Vagina (tissue), 2 donors: ENCODE measurements around the gene TRAPPC3L. TPM values are rescaled to one million over a fixed set of nuclear protein-coding genes. Genes with fewer than 3 reads are reported as not detected.

Source experiments
- DNase-seq, 2 donors: peaks; one replicate each; pipeline ENCODE4 v3.0.0-alpha.2; 2017; ENCODE audit errors: extremely low spot score in 2 of 2
- H3K27ac ChIP-seq: fragments of 200-600 bp; sonication (generic); one replicate; pipeline ENCODE4 v1.5.1; 2019
- H3K27me3 ChIP-seq: fragments of 200-600 bp; sonication (generic); one replicate; pipeline ENCODE4 v1.5.1; 2019
- H3K36me3 ChIP-seq, 2 donors: fragments of 200-600 bp; sonication (generic); one replicate each; pipeline ENCODE4 v1.5.1; 2017 to 2019
- H3K4me1 ChIP-seq: fragments of 200-600 bp; sonication (generic); one replicate; pipeline ENCODE4 v1.5.1; 2019
- H3K4me3 ChIP-seq, 2 donors: fragments of 200-600 bp; sonication (generic); 1 replicate in 1 of 2; 2 replicates in 1 of 2; pipeline ENCODE4 v1.5.1; 2016 to 2019
- H3K9me3 ChIP-seq: fragments of 200-600 bp; sonication (generic); one replicate; pipeline ENCODE4 v1.5.1; 2019
- CTCF ChIP-seq, 3 experiments: fragments of 450-650 bp in 2 of 3; fragments of 200-600 bp in 1 of 3; sonication (generic) in 1 of 3; IDR thresholded peaks; one replicate each; pipeline ENCODE4 v1.5.1; 2017 to 2019; ENCODE audit warnings: antibody characterized with exemption in 3 of 3, mild to moderate bottlenecking in 2 of 3, moderate library complexity in 2 of 3
- POLR2A ChIP-seq, 2 donors: fragments of 450-650 bp; IDR thresholded peaks; one replicate each; pipeline ENCODE4 v1.6.1; 2017; ENCODE audit warnings: antibody characterized with exemption in 2 of 2, mild to moderate bottlenecking in 2 of 2, moderate library complexity in 2 of 2
- POLR2AphosphoS5 ChIP-seq, 2 donors: sonication (generic); formaldehyde crosslinking; IDR thresholded peaks; one replicate each; pipeline ENCODE4 v1.9.0; 2017; ENCODE audit warnings: antibody characterized with exemption in 2 of 2, mild to moderate bottlenecking in 2 of 2, low read depth in 1 of 2; ENCODE audit not compliant: insufficient read depth in 1 of 2
- intact Hi-C: fragments of 100-400 bp; cut with DNase I; formaldehyde crosslinking; loops from one replicate; pipeline ENCODE4 v1.15.1; 2023
- total RNA-seq: library from RNA; depleted of rRNA; stranded (reverse); fragments of >200 nt; gene quantifications from one replicate; pipeline ENCODE4 v1.2.3, GENCODE V29; 2016

Gene TRAPPC3L
- total RNA-seq, 1 donor from 2014 or later, result not detected

DNA sequence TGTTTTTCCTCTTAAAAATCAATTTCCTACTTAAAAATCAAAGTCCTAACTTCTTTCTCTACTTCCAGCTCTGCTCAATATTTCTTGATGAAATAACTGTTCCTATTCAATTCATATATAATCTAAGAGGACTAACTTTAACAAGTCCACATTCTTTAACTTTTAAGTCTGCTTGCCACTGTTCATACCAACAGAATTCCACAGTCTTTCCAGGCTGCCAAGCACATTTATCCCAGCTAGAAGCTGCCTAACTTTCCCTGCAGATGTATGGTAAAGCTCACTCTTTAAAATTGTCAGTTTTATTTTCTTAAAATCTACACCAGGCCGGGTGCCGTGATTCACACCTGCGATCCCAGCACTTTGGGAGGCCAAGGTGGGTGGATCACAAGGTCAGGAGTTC is 72.8 kb downstream of the TRAPPC3L start:
- no peaks in the 10 kb centered on the region for H3K36me3 ChIP-seq
- no peak overlapping the region for H3K27ac ChIP-seq
- H3K4me3 ChIP-seq, result no peak overlapping the region
- H3K9me3 ChIP-seq, result no peaks in the 10 kb centered on the region
- intact Hi-C loops, result no loop called here
- no peaks in the 10 kb centered on the region for H3K27me3 ChIP-seq
- H3K4me1 ChIP-seq, result no peaks in the 10 kb centered on the region
- no peak for DNase-seq
- no peak for TF ChIP-seq CTCF (IDR thresholded peaks at IDR 0.05)
- TF ChIP-seq POLR2AphosphoS5 (IDR thresholded peaks at IDR 0.05; ENCODE audit: insufficient read depth in 1 of 2, low read depth in 1 of 2), result no peak
- no peak for TF ChIP-seq POLR2A (IDR thresholded peaks at IDR 0.05)

DNA sequence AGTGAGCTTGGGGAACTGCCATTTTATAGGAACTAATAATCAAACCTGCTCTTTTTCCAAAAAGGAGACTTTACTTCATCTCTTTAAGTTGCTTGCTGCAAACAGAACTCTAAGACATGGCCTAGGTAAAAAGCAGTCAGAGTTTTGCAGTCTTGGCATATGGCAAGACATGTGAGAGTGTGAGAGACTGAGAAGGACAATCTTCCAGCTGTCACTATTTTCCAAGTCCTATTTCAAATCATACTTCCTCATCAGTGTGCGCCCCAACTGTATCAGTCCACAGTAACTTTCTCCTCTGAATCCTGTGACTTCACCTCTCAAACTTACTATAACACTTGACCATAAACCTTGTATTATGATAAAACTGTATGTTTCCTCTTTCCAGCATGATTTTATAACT is 74.0 kb downstream of the TRAPPC3L start:
- H3K9me3 ChIP-seq, result no peaks in the 10 kb centered on the region
- H3K27me3 ChIP-seq, result no peaks in the 10 kb centered on the region
- TF ChIP-seq POLR2A (IDR thresholded peaks at IDR 0.05), result no peak
- no peak for TF ChIP-seq POLR2AphosphoS5 (IDR thresholded peaks at IDR 0.05; ENCODE audit: insufficient read depth in 1 of 2, low read depth in 1 of 2)
- TF ChIP-seq CTCF (IDR thresholded peaks at IDR 0.05), result no peak
- no peaks in the 10 kb centered on the region for H3K4me1 ChIP-seq
- no peak for DNase-seq
- intact Hi-C loops, result no loop called here
- no peak overlapping the region for H3K4me3 ChIP-seq
- no peaks in the 10 kb centered on the region for H3K36me3 ChIP-seq
- no peak overlapping the region for H3K27ac ChIP-seq

DNA sequence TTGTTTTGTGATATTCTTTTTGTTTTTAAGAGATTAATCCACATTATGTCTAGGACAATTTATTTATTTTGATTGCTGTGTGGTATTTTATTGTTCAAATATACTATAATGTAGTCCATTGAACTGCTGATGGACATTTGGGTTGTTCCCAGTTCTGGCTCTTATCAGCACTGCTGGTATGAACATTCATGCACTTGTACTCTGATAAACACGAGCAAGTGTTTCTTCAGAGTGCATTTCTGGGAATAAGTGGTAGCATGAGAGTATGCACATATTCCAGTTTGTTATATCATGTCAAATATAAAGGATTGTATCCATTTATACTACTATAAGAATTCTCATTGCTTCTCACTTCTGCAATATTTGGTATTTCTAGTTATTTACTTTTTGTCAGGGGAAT is 77.2 kb downstream of the TRAPPC3L start:
- Histone ChIP-seq H3K4me1 (no peaks in the 10 kb centered on the region), H3K9me3 (no peaks in the 10 kb centered on the region), H3K4me3 (no peak overlapping the region), H3K27me3 (no peaks in the 10 kb centered on the region), H3K36me3 (no peaks in the 10 kb centered on the region), H3K27ac (no peak overlapping the region)
- intact Hi-C loops, result no loop called here
- no peak for TF ChIP-seq CTCF (IDR thresholded peaks at IDR 0.05)
- TF ChIP-seq POLR2AphosphoS5 (IDR thresholded peaks at IDR 0.05; ENCODE audit: insufficient read depth in 1 of 2, low read depth in 1 of 2), result no peak
- no peak for TF ChIP-seq POLR2A (IDR thresholded peaks at IDR 0.05)
- DNase-seq, result no peak

- no peaks in the 10 kb centered on the region for H3K27me3 ChIP-seq
- H3K4me1 ChIP-seq, result no peaks in the 10 kb centered on the region
- no peak overlapping the region for H3K4me3 ChIP-seq
- no peaks in the 10 kb centered on the region for H3K36me3 ChIP-seq
- intact Hi-C loops, result no loop called here
- H3K9me3 ChIP-seq, result no peaks in the 10 kb centered on the region
- DNase-seq, result no peak
- no peak overlapping the region for H3K27ac ChIP-seq
- TF ChIP-seq POLR2A (IDR thresholded peaks at IDR 0.05), result no peak
- no peak for TF ChIP-seq POLR2AphosphoS5 (IDR thresholded peaks at IDR 0.05; ENCODE audit: insufficient read depth in 1 of 2, low read depth in 1 of 2)
- TF ChIP-seq CTCF (IDR thresholded peaks at IDR 0.05), result no peak
Observed at GRCh38 chr6:116467514-116467913, 78.0 kb downstream of the TRAPPC3L start.

- no peak overlapping the region for H3K4me3 ChIP-seq
- intact Hi-C loops, result no loop called here
- H3K27ac ChIP-seq, result no peak overlapping the region
- H3K27me3 ChIP-seq, result no peaks in the 10 kb centered on the region
- H3K36me3 ChIP-seq, result no peaks in the 10 kb centered on the region
- no peak for DNase-seq
- no peaks in the 10 kb centered on the region for H3K9me3 ChIP-seq
- no peaks in the 10 kb centered on the region for H3K4me1 ChIP-seq
- TF ChIP-seq CTCF (IDR thresholded peaks at IDR 0.05) (no peak), POLR2A (IDR thresholded peaks at IDR 0.05) (no peak), POLR2AphosphoS5 (IDR thresholded peaks at IDR 0.05; ENCODE audit: insufficient read depth in 1 of 2, low read depth in 1 of 2) (no peak)
Observed at GRCh38 chr6:116467096-116467495, 78.4 kb downstream of the TRAPPC3L start.
